ENCODE measurements around the gene MPG. TPM values are rescaled to one million over a fixed set of nuclear protein-coding genes. Genes with fewer than 3 reads are reported as not detected.

The MPG gene
- total and polyA plus RNA-seq, 2 of the 8 experiments (the other 6 are each of a cell fraction or from before 2014, with no cell fraction given) = 37.6 to 83.7 TPM

DNA sequence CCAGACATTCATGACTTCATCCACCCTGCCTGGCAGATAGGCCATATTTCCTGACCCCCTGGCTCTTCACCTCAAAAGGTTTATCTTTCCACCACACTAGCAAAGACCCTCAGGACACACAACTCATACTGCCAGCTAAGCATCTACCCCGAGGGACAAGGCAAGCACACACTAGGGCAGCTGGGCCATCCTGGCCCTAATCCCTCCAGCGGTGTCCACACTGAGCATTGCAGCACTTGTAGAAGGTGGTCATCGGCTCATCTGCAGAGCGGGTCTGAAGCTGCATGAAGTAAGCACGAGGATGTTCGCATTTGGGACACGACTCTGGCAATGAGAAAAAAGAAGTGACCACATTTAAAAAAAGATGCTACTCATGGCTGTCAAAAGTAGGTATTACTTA lies 30.8 kb upstream of the MPG start:
- ChIA-PET CTCF (ENCODE audit: partially characterized antibody) (interaction anchor here (1.0 to 2.4 kb wide), 3 partner anchors 18 to 141 kb away, joined by 3 to 8 read pairs (median 3); no protein-coding TSS in a partner anchor), POLR2A (ENCODE audit: partially characterized antibody) (interaction anchor here (1.6 kb wide), 2 partner anchors 9 to 13 kb away, joined by 3 to 5 read pairs; no protein-coding TSS in a partner anchor)
- no peak for FAIRE-seq
- no peak overlapping the region for H3K18ac ChIP-seq (ENCODE audit: extremely low read depth, low read length)
- no peak overlapping the region for H3K14ac ChIP-seq (ENCODE audit: insufficient read length)
- peaks cover 5% of the 10 kb centered on the region for H3K79me1 ChIP-seq (ENCODE audit: low read depth, low read length)
- WGBS, 2 experiments (ENCODE audit: extremely low coverage in 1 of 2, insufficient coverage in 1 of 2, insufficient read length in 1 of 2, insufficient replicate concordance in 2 of 2, low coverage in 1 of 2, low lambda C conversion rate in 2 of 2, missing lambda C conversion rate in 1 of 2) = 96% methylated on average over 7 of the region's 7 CpGs; no CpG with 5 or more reads in 1 of the 2 experiments
- H3K27ac ChIP-seq (ENCODE audit: low read depth, low read length) = no peak overlapping the region
- no peak overlapping the region for H2BK15ac ChIP-seq (ENCODE audit: low read length)
- H3K79me2 ChIP-seq (ENCODE audit: control insufficient read depth in 1 of 2, insufficient read depth in 2 of 2, low read length in 2 of 2) = peaks cover 3 to 26% of the 10 kb centered on the region in 2 experiments; a peak in 2 of 4 replicates
- TF ChIP-seq EP300 (IDR thresholded peaks at IDR 0.05; ENCODE audit: borderline replicate concordance in 1 of 2, low read depth in 2 of 2, low read length in 2 of 2) = no peak
- H3K4me2 ChIP-seq (ENCODE audit: insufficient read depth in 1 of 2, low read depth in 2 of 2, low read length in 2 of 2) = no peak overlapping the region
- no peak overlapping the region for H2AK5ac ChIP-seq (ENCODE audit: low read depth, low read length)
- no peaks in the 10 kb centered on the region for H3K4me1 ChIP-seq (replicated peaks in 1 of 4; ENCODE audit: control insufficient read depth in 3 of 4, insufficient read depth in 4 of 4, low read length in 3 of 4)
- no peak overlapping the region for H4K5ac ChIP-seq (ENCODE audit: insufficient read length, low read depth, low read length)
- H3K36me3 ChIP-seq (ENCODE audit: control insufficient read depth in 2 of 4, insufficient read depth in 4 of 4, low read length in 3 of 4) = peaks cover 26 to 70% (median 51%) of the 10 kb centered on the region in 4 experiments
- H3K9me3 ChIP-seq (ENCODE audit: insufficient read depth in 2 of 2, low read depth in 1 of 2, low read length in 1 of 2) = no peaks in the 10 kb centered on the region
- no peaks in the 10 kb centered on the region for H3K23me2 ChIP-seq (ENCODE audit: low read depth, low read length)
- no peak overlapping the region for H2BK5ac ChIP-seq (ENCODE audit: low read depth, low read length)
- no peak overlapping the region for H3K4ac ChIP-seq (replicated peaks; ENCODE audit: insufficient read length, low read depth, low read length)
- no peak overlapping the region for H3K9ac ChIP-seq (replicated peaks in 1 of 4; ENCODE audit: extremely low read depth in 1 of 4, low read depth in 3 of 4, low read length in 3 of 4)
- H2AFZ ChIP-seq (ENCODE audit: low read length) = no peak overlapping the region
- no peak overlapping the region for H3K23ac ChIP-seq (ENCODE audit: insufficient read length)
- no peak overlapping the region for H2BK120ac ChIP-seq (replicated peaks; ENCODE audit: low read depth, low read length)
- no peak overlapping the region for H4K91ac ChIP-seq (replicated peaks; ENCODE audit: insufficient read length, low read length)
- no peak overlapping the region for H3K4me3 ChIP-seq (ENCODE audit: extremely low read depth in 1 of 4, insufficient read depth in 2 of 4, low read depth in 3 of 4, low read length in 4 of 4)
- H4K8ac ChIP-seq (ENCODE audit: extremely low read depth, insufficient read depth, low read length) = no peak overlapping the region
- H2BK20ac ChIP-seq (ENCODE audit: low read length) = no peak overlapping the region
- H2BK12ac ChIP-seq (ENCODE audit: low read depth, low read length) = no peak overlapping the region
- H4K20me1 ChIP-seq (replicated peaks in 1 of 2; ENCODE audit: control insufficient read depth in 1 of 2, insufficient read depth in 2 of 2, low read length in 2 of 2) = peaks cover 0 to 12% of the 10 kb centered on the region in 2 experiments
- DNase-seq (ENCODE audit: low read depth in 1 of 2, low spot score in 2 of 2) = no peak
- no peaks in the 10 kb centered on the region for H3K27me3 ChIP-seq (replicated peaks in 1 of 4; ENCODE audit: control insufficient read depth in 3 of 4, extremely low read depth in 1 of 4, insufficient read depth in 3 of 4, low read length in 3 of 4)
- H3K56ac ChIP-seq (replicated peaks; ENCODE audit: insufficient read length, low read depth, low read length) = no peak overlapping the region

Measured in H1 (cell line).